NCI-H1417 (cell line): ENCODE data around the gene UMAD1.

Experiments
- DNase-seq, 3 experiments: peaks; one replicate each; lab custom pipeline; 2025; lab: John Stamatoyannopoulos, UW

The UMAD1 gene

DNA sequence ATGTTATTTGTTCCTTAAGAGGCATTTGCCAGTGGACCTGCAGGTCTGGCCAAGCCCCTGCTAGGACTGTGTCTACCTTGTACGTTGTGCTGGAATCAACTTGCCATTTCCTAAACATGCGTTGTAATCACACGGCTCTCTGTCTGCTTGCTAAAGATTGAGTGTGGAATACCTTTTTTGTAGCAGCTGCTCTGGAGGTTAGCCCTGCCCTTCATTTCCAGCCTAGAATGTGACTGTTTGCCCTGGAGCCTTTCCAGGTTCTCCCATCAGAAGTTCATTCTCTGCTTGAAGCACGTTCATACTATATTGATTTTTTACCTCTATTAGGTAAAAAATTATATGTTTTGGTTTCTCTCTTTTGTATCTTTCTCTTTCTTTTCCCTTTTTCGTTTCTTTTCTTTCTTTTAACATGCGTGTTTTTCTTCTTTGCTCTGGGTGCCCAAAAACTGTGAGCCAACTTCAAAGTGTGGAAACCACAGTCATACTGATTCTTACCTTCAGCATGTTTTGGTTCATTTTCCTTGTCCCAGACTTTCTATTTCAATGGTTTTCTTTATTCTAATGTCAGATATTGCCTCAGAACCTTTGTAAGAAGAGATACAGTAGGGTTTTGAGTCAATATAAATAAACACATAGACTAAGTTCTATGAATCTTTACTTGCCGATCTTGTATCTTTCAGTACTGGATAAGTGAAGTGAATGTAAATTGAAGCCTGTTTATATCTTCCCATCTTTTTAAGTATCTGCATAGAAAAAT, 189.7 kb downstream of the UMAD1 start:
- DNase-seq, result peak in 2 of 3 experiments; percentile 61 to 90

DNA sequence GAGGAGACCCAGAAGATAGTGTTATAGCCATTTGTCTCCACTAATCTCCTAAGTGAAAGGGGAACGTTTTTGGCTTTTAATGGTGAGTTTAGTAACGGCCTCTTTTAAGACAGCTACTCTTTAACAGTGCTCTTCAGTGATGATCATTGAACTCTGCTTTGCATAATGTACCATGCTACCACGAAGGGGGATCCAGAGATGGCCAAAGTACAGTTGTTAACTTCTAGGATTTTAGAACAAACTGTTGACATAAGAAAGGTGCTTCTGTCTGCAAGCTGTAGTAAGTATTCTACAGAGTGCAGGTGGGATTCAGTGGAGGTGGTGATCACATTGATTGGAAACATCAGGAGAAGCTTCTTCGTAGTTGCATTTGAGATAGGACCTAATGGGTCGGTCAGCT, 192.0 kb downstream of the UMAD1 start:
- DNase-seq, result no peak

DNA sequence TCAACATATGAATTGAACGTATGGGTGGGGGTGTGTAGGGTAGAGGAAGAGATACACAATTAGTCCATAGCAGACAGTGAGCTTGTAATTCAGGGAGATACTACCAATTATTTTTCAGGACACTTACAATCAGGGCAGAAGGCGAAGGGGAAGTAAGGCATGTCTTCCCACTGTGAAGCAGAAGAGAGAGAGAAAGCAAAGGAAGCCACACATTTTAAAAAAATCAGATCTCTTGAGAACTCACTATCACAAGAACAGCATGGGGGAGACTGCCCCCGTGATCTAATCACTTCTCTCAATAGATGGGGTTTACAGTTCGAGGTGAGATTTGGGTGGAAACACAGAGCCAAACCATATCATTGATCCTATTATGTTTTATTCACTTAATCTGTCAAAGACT, 194.2 kb downstream of the UMAD1 start:
- DNase-seq, result no peak

DNA sequence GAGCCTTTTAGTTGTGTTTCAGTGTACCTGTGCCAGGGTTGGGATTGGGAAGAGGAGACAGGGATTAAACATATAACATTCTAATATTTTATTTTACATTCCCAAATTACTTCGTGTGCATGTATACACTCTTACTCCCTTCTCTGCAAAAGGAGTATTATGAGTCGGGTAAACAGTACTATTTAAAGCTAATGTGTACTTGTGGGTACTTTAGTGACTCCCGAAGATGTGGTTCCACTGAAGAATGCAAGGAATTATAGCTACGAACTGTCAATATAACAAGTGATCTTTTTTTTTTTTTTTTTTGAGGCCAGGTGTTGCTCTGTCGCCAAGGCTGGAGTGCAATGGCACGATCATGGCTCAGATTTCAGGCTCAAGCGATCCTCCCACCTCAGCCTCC, 200.5 kb downstream of the UMAD1 start:
- no peak for DNase-seq

DNA sequence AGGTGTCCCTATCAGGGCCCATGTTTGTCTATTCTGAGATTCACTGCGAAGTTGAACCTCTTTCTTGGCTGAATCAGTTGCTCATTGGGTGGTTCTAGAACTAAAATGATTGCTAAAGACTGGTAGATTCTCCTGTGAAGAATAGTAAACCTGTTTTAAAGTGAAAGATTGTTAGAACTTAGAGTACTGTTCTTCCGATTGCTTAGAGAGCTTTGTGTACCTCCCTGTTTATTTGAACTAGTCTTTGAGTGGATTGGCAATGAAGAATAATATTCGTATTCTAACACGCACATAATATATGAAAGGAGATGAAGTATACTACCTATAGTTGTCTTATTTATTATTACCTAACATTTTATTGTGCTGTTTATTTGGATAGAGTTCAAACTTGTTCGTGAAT, 202.7 kb downstream of the UMAD1 start:
- DNase-seq, result no peak

DNA sequence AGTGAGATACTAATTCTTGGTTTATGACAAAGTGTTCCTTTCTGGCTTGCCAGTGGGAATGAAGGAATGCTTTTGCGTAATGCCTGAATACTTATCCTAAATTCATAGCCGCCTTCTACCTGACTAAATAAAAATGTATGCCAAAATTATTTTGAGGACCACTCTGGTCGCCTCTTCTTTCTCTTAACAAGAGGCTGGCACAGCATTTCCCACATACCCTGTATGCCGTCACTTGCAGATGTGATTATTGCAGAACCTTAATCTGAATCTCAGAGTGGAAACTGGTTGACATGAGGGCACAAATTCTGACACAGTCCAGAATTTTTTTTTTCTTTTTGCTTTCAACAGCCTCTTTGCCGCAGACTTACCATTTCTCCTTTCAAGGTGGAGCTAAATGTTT, 203.4 kb downstream of the UMAD1 start:
- DNase-seq, result no peak

DNA sequence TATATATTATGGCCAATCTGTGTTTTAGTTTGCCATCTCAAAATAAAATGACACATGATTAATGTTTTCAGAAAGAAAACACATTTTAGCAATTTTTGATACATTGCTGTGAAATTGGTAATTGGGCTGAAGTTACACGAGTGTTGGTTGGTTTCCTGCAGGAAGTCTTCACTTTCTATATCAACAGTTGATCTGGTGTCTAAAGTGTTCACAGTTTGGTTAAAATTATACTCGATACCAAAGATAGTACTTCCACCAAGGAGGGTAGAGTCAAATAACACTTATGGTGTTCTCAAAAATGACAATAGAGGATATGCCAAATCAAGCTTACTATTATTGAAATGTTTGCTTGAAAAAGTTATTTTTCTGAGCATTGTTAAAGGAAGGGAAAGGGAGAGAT, 207.7 kb downstream of the UMAD1 start:
- no peak for DNase-seq

DNA sequence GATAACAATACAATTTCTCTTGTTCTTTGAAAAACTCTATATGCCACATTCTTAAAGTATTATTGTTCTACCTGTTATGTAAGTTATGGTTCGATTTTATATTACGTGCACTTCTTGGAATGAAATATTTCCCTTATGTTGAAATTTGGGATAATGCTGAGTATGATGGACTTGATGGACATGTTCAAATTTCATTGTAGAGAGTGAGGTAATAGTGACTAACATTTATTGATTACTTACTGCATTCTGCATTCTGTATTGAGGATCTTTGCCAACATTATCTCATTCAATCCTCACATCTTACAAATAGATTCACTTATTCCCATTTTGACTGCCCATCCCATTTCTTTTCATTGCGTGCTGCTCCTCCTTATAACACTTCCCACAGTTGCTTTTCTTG, 208.3 kb downstream of the UMAD1 start:
- DNase-seq, result no peak

DNA sequence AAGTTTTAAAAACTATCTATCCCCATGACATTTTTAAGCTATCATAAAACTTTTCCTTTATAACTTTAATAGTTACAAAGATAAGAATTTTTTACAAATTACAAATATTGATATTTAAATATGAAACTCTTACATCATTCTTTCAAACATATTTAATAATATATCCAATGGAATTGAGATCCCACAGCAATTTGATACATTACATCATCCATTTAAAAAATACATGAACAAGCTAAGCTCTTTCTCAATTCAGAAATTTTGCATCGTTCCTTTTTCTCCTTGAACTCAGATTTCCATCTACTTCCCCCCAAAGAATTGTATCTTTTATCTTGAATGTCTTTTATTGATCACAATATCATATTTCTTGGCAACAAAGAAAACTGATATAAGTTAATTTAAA, 209.6 kb downstream of the UMAD1 start:
- no peak for DNase-seq

DNA sequence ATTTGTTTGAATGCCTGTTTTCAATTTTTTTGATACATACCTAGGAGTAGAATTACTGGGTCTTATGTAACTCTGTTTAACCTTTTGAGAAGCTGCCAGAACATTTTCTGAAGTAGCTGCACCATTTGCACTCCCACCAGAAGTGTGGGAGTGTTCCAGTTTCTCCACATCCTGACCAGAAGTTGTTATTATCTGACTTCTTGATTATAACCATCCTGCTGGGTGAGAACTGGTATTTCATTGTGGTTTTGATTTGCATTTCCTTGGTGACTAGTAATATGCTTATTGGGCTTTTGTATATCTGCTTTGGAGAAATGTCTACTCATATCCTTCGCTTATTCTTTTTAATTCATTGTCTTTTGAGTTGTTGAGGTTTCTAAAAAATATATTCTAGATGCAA, 210.8 kb downstream of the UMAD1 start:
- DNase-seq, result no peak

DNA sequence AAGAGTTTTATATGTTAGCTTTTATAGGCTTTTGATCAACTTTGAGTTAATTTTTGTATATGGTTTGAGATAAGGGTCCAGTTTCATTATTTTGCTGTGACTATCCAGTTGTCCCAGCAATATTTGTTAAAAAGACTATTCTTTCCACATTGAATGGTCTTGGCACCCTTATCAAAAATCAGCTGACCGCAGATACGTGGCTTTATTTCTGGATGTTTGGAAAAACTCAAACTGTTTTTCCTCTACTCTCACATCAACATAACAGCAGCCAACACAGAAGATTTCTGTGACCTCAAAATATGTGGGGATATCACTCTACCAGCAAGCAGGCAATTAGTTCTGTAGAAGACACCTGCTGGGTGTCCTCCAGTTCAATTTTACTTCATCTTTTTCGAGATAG, 211.4 kb downstream of the UMAD1 start:
- DNase-seq, result no peak

DNA sequence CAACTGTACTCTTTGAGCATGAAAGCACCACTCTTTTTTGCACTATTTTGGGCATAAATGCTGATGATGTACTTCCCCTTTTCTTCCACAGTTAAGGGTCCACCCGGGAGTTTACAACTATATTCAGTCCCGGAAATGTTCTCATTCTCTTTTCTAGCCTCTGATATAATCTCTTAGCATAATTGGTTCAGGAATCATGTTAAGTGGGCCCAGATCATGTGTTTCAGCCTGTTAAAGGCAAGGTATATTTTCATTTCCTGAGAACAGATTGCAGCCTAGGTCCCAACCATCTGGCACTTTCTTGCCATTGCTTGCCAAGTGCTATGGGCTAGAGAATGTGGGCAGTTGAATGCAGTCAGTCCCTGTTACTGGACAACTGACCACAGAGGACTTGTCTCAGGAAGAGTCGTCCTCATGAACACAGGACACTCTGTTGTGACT, 216.6 kb downstream of the UMAD1 start:
- DNase-seq, result no peak

DNA sequence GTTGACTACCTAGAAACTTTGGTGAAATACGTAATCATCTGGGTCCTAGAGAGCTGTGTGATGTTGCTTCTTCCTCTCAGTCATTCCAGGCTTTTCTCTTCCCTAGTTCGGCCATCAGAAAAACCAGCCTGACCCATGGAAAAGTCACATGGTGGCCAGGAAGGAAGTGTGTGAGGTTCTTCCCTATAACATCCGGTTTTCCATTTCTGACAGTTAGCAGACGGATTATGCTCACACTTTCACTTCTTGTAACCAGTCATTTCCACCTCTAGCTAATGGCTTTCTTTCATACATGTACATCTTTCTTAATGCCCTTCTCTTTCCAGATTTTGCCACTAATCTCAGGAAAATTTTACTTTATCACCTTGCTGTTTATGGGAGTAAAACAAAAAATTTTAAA, 218.0 kb downstream of the UMAD1 start:
- DNase-seq, result no peak

DNA sequence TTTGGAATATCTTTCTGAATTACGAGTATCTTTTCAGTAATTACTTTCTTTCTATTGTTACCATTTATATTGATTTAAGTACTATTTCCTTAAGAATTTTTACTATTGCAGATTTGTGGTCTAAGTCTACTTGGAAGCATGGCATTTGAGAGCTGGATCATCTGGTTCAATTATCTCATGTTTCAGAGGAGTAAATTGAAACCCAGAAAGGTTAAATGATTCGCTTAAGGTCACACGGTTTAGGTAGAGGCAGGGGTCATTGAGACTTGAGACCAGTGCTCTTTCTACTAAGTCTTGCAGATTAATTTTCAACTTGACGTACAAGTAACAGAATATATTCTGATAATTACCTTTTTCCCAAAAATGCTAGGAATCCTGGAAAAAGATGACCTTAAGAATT, 218.9 kb downstream of the UMAD1 start:
- no peak for DNase-seq

DNA sequence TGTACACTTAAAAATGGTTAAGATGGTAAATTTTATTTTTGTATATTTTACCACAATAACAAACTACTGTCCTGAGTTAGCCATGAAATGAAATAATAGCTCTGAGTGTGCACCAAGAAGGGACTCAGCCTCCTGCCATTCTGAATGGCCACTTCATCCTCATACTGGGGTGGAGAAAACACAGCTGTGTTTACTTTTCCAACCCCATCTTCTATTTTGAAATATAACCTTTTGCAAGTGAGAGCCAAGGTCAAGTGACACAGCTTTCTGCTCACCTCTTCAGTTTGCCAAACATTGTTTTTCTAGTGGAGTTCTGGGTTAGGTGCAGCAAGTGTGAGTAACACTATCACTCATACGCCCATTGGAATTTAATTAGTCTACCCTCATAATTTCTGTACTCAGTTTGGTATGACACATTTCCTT, 220.7 kb downstream of the UMAD1 start:
- peak; percentile 78 to 96 (median 88) for DNase-seq

DNA sequence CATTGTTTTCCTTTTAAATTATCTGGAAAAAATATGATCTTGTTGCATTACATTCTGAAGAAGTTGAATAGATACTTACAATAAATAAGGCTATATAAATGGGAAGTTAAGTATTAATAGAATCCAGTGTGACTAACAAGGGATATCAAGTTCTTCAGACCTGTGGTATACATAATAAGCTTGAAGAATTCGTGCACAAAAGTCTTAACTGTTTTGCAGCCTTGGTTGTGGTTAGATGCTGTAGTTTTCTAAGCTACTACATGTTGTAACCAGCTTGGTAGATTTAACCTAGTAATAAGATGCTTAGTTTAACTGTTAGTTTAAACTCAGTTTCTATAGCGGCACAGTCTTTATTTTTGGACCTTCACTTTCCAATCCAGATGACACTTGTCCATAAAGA, 221.8 kb downstream of the UMAD1 start:
- no peak for DNase-seq

DNA sequence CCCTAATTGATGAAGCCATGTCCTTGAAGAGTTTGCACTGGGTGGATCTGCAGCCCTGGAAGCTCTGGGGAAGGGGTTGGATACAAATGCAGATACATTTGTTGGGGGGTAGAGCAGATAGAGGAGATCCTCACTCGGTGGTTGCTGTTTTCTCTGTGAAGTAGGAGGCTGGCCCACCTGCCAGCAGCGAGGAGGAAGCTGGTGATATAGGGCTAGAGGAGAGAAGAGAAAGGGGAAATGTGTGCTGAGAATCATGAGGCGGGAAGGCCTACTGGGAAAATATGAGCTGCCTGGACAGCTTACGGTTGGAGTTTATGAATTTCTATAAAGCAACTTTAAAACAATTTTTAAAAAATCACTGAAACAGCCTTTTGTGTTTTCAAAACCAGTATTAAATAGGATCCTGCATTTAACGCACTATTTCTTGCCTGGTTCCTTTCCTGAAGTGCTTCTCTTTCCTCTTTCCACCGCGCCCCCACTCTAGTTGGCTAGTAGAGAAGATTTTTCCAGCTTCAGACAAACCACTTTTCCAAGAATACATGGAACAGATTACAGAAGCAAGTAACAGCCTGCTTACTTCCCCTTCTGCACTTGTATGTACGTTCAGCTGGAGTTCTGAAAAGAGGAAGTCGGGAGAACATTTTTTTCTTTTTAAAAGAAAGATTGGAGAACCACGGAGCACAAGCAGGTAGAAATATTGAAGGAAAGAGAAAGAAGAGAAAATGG, 227.5 kb downstream of the UMAD1 start:
- no peak for DNase-seq

DNA sequence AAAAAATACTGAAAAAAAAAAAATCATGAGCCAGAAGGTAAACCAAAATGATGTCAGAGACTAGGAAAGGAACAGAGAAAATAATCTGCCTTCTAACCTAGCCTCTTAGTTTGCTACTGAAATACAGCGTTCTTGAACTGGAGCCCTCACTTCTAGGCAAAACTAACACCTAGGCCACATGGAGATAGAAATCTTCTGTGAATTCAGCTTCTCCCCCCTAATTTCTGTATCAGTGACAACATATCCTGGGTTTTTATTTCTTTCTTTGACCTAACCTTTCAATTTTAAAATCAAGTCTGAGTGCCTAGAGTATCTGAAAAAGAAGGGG, 228.0 kb downstream of the UMAD1 start:
- DNase-seq, result no peak

DNA sequence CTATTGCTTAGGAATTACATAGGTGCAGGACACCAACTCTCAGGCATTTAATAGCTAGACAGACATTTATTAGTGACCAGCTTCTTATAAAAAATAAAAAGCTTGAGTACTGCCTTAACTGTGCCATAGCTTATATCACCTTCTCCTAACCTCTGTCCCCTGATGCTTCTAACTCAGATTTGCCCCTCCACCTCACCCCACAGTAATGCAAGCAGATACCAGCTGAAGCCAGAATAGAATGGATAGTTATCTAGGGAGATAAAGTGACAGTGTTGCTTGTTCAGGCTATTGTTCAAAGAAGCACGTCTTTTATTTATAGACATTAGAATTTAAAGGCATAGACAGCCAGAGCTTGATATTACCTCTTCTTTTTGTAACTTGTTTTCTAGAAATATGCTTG, 228.5 kb downstream of the UMAD1 start:
- no peak for DNase-seq

DNA sequence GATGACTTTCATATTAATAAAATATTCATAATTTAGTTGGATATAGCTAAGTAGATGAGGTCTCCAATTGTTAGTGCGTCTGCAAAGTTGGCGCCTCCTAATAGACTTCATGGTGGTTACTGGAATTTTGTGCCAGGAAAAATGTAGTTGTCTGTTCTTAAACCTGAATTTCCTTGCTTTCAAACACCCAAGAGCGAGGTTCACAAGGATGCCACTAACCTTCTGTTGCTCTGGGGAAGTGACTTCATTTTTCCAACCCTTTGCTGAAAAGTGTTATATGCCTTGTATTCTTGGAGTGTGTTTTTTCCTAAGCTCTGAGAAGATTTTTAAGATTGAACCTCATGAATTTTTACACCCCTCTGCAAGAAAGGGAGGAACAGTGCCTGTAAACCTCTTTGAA, 229.1 kb downstream of the UMAD1 start:
- DNase-seq, result no peak

DNA sequence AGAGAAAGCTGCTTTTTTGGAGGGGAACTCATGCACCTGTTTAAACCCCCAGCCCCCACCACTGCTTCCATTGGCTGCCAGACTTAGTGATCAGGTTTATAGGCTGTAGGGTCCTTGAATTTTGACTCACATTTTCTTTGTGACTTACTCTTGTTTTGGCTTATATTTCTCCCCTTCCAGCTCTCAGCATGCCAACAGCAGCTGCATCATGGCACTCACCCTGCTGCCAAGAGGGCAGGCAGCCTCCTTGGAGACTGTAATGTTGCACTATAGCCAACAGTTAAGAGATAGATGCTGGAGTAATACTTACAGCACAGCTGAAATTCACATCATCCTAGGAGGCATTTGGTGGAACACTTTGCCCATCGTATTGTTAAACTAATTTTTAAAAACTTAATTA, 230.0 kb downstream of the UMAD1 start:
- no peak for DNase-seq

DNA sequence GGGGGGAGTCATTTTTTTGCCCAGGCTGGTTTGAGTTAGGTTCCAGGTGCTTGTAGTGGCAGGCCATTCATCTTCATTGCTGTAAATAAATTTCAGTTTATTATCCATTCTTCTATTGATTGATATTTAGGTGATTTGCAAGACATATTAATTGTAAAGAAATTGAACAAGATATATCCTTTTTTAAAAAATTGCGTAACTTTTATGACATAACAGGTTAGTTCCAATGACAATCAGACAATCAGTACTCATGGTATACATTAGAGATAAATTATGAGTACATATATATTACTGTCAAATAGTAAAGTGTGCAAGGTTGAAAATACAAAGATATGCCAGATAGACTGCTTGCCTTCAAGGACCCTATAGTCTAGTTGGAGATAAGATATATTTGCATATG, 235.9 kb downstream of the UMAD1 start:
- DNase-seq, result no peak

DNA sequence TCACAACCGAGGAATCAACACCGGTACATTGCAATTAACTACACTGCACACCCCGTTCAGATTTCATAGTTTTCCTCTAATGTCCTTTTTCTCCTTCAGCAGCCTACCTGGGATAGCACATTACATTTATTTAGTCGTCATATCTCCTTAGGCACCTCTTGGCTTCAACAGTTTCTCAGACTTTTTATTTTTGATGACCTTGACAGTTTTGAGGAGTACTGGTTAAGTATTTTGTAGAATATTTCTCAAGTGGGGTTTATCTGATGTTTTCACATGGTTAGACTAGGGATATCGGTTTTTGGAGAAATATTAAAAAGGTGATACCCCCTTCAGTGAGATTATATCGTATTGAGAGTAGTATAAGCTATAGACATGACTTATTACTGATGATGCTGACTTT, 241.0 kb downstream of the UMAD1 start:
- DNase-seq, result no peak

DNA sequence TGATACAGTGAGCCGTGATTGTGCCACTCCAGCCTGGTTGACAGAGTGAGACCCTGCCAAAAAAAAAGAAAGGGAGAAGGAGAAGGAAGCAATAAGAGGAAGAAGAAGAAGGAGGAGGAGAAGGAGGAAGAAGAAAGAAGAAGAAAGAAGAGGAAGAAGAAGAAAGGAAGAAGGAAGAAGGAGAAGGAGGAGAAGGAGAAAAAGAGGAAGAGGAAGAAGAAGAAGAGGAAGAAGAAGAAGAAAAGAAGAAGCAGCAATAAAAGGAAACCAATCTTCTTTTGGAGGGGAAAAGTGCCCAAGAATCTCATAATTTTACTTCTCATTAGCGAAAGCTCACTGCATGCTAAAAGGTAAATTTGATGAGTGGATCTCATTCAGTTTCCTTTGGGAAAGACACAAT, 242.3 kb downstream of the UMAD1 start:
- DNase-seq, result no peak
